ENCODE measurements around the gene RNF186.

Gene RNF186

DNA sequence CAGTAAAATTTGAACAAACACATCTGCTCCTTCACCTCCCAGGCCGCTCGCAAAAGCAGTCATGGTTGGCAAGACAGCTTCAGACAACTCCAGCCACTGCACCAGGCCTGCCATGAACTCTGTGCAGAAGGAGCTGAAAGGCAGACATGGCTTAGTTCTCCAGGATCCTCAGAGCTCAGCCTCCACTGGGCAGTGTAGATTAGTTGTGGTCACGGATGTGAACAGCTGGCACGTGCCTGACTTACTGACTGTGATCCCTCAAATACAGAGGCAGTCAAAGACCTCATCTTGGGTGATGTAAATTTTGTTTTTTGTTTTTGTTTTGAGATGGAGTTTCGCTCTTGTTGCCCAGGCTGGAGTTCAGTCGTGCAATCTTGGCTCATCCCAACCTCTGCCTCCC, 43.7 kb downstream of the RNF186 start:
- DNase-seq (ENCODE audit: low read depth, low spot score) = no peak
- H3K4me3 ChIP-seq (ENCODE audit: low read length) = no peak overlapping the region

DNA sequence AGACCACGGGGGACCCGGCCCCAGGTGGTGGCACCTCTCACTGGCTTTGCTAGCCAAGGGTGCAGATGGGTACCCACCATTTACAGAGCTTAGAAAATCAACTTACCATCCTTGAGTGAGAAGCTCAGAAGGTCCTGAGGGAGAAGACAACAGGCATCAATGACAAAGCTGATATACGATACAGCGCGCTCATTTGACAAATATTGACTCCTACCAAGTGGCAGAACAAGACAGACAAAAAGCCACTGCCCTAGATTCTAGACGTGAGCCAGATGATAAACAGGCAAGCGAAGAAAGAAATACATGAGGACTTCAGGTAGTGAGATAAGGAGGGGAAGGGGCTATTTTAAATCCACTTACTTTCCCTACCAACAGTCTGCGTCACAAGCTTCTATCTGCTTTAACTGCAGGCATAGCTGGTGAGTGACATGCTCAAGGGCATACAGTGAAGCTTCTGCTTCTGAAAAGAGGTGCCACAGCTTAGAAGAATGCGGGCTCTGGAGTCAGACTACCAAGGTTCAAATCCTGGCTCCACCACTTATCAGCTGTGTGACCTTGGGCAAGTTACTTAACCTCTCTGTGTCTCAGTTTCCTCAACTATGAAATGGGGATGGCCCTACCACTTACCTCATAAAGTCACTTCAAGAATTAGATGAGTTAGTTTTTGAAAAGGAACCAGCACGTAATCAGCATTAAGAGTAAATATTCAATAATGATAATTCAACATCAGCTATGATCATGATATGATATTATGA, 44.5 kb downstream of the RNF186 start:
- H3K4me3 ChIP-seq (ENCODE audit: low read length) = no peak overlapping the region
- no peak for DNase-seq (ENCODE audit: low read depth, low spot score)

DNA sequence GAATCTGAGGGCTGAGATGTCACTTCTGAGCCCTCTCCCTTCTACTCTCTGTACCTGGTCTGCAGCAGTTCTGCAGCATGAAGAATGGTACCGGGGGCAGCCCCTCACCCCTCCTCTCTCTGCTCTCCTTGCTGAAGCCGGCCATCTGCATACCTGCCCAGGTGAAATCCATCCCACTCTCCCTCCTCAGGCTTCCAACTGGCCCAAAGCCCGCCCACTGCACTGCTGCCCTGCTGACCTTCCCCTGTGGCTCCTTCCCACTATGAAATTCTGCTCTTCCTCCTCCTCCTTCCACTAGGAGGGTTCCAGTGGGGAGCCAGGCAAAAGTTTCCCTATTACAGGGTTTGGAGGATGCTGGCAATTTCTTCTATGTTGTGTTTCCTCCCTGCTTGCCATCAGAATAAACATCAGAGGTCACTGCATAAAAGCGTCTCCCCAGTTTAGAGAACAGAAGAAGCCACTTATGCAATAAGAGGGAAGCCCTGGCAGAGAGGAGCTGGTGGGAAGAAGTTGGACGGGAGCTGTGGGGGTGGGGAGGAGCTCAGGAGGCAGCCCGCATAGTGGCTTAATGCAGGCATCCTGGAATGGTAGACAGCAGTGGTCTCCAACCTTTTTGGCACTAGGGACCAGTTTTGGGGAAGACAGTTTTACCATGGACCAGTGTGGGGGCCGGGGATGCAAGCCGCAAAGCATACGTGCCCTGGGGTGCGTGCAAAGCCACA, 45.7 kb downstream of the RNF186 start:
- no peak for DNase-seq (ENCODE audit: low read depth, low spot score)

DNA sequence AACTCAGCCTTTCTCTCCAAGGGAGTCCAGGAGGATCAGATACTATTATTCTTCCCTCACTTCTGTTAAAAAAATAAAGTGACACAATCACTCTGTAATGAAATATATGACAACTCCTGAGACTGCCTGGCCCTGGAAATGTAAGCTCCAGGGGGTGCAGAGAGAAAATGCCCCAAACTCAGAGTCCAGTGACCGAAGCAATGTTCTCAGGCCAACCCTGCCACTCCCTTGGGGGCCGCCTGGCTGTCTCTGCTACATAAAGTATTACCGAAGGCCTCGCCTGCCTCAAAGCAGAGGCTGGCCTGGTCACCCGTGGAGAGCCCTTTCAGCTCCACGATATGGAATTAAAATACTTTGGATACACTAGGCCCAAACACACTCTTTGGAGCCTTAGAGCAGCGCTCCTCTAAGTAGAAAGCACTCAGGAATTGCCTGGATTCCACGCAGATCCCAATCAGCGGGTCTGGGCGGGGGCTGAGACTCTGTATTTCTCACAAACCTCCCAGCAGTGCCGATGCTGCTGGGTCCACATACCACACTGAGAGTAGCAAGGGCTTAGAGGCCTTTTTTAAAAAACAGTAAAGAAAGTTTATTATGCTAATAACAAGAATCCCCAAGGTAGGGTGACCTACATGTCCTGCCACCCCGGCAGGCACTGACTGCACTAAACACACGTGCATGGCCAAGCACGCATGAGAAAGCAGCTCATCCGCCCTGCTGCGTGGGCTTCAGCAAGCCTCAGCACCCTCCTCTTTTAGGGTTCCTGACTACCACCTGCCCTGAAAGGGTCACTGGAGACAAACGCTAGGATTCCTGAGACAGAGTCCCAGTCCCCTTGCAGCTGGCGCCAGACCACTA, 46.5 kb downstream of the RNF186 start:
- no peak for DNase-seq (ENCODE audit: low read depth, low spot score)
- no peak overlapping the region for H3K4me3 ChIP-seq (ENCODE audit: low read length)

More for the DNA sequence above, 45.7 kb downstream of the RNF186 start:
- no peak overlapping the region for H3K4me3 ChIP-seq (ENCODE audit: low read length)

DNA sequence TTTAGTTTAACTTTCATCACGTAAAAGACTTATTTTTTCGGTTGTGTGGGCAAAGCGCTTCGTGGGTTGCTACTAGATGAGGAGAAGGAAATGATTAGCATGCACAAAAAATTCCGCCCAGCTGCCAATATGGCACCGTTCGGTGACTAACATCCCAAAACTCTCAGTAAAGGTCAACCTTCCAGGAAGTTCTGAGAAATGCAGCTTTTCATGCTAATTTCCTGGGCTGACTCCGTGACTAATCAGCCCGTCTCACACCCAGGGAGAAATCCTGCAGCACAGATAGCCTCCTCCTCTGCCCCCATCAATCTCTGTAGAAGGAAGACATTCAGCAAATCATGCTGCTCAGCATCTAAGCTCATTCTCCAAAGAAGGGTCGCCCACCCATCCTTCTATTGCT, 49.5 kb downstream of the RNF186 start:
- no peak overlapping the region for H3K4me3 ChIP-seq (ENCODE audit: low read length)
- no peak for DNase-seq (ENCODE audit: low read depth, low spot score)

DNA sequence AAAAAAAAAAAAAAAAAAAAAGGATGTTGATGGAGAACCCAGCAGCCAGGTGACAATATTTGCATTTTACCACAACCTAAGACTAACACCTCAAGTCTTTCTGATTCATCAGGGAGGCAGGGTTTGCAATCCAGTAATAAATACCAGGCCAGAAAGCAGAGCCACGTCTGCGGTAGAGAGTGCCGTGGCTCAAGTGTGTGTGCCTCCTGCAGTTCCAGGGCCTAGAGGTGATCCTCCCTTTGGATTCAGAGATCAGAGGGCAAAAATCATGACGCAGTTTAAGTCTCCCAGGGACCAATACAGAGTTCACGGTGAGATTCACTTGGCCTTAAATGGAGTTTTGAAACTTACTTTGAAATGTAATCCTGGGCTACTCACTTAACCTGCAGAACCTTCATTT, 50.2 kb downstream of the RNF186 start:
- no peak overlapping the region for H3K4me3 ChIP-seq (ENCODE audit: low read length)

More for the DNA sequence above, 50.2 kb downstream of the RNF186 start:
- no peak for DNase-seq (ENCODE audit: low read depth, low spot score)
